Renal cortex interstitium (tissue), 11 donors: ENCODE results near the gene PTPRN2. TPM values are rescaled to one million over a fixed set of nuclear protein-coding genes. Genes with fewer than 3 reads are reported as not detected.

Experiments
- DNase-seq, 11 donors: peaks; one replicate each; pipeline ENCODE4 v3.0.0-alpha.2; 2013; ENCODE audit warnings: low read depth in 9 of 11, low spot score in 4 of 11; ENCODE audit errors: extremely low read depth in 1 of 11
- polyA plus RNA-seq, 3 donors: library from polyadenylated mRNA; unstranded; fragments of 120-200 nt; gene quantifications; one replicate each; pipeline ENCODE4 v1.2.1, GENCODE V29; 2013; ENCODE audit not compliant: insufficient read length in 3 of 3

Gene PTPRN2
- polyA plus RNA-seq, 3 donors, result 6.0 to 7.7 (median 7.2) TPM

DNA sequence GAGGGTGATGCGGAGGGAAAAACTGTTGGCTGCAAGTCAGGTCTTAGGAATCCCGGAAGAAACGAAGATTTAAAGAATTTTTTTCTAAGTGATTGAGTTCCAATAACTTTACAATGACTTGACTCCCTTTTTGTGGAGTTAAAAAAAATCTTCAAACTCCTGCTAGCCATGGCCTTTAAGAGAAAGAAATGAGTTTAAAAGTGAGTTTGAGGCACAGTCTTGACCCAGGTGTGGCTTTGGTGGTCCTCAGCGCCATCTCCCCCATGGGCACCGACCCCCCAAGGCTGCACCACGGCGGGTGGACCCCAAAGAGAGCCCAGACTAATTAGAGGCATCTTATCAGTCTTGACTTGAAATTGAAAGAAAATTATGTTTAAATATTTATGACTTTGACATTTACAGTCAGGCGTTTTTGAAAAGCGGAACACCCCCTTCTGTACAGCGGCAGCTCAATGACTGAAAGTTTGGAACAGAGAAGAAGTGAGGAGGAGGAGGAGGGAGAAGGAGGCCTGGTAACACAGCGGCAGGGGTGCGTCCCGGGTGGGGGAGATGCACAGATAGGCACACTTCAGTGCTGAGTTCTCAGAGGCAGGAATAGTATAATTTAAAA, 901.2 kb downstream of the PTPRN2 start:
- DNase-seq, result no peak

DNA sequence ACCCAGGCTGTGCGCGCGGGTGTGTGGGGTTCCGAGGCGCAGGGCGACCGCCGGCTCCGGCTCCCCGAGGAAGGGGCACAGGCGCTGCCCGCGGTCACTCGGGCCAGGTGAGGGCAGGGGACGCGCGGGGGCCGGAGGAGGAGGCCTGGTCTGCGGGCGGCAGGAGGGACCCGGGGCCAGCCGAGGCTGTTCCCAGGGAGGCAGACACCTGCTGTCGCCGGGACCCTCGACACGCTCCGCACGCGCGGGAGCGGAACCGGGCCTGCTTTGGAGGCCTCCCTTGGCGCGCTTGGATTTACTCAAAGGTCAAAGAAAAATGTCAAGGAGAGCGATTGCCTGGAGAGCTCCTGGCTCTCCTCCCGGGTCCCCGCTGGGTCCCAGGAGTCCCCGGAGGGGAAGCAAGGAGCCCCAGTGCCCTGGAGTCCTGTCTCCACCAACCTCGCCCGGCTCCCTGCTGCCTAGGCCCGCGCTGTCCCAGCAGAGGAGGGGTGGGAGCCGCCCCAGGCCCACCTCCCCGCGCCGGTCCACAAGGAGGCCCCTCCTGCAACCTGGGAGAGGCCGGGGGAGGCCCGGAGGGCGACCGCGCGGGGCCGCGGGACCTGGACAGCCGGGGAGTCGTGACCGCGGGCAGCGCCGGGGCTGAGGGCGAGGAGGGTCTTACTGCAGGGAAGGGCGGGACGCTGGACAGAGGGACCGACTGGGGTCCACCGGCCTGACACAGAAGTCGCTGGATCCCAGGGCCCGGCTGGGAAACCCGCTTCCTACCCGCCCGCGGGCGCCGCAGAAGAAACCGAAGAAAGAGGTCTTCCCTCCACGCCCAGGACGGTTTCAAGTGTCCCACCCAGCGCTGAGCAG, 902.0 kb downstream of the PTPRN2 start:
- DNase-seq, result no peak

GRCh38 chr7:157684909-157685429, 902.7 kb downstream of the PTPRN2 start:
- no peak for DNase-seq

DNA sequence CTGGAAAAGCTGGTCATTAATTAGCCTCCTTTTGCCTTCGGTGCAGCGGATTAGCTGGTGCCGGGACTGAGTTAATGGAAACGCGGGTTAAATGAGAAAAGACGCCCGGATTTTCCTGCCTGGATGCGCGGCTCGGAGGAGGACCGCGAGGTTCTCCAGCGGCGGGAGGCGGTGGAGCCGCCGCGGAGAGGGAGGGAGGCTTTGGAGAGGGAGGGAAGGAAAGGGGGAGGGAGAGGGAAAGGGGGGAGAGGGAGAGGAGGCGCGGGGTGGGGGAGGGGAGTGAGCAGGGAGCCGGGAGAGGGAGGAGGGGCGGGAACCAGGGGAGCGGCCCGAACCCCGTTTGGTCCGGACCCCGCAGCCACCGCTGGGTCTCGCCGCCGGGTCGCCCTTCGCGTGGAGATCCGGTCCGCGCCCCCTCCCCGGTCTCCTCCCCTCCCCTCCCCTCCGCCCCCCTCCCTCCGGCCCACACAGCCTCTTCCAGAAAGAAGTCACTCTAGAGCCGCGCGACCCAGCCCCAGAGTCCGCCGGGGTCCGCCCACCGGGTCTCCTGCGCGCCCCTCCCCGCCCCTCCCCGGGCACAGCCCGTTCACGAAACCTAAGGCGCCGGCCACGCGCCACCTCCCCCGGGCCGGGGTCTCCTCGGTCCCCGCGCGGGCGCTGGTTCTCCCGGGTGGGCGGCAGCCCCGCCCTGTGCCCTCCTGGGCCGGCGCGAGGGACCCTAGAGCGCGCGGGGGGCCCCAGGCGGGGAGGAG, 903.3 kb downstream of the PTPRN2 start:
- DNase-seq, result no peak

DNA sequence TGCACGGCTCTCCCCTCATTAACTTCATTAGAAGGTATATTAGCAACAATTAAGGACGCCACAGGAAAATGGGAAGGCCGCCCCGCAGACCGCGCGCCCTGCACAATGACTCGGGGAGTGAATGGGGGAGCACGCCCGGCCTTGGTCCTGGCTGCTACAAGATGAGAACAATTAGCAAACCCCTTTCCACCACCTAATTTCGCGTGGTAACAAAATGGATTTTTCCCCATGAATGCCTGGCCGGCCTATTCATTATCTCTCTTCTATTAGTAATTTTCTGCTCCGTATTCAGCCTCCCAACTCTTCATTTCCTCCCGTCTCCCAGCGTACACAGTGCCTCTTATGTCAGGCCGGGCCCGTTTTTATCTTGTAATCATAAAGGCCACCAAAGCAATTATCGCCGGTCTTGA, 903.9 kb downstream of the PTPRN2 start:
- DNase-seq, result no peak

DNA sequence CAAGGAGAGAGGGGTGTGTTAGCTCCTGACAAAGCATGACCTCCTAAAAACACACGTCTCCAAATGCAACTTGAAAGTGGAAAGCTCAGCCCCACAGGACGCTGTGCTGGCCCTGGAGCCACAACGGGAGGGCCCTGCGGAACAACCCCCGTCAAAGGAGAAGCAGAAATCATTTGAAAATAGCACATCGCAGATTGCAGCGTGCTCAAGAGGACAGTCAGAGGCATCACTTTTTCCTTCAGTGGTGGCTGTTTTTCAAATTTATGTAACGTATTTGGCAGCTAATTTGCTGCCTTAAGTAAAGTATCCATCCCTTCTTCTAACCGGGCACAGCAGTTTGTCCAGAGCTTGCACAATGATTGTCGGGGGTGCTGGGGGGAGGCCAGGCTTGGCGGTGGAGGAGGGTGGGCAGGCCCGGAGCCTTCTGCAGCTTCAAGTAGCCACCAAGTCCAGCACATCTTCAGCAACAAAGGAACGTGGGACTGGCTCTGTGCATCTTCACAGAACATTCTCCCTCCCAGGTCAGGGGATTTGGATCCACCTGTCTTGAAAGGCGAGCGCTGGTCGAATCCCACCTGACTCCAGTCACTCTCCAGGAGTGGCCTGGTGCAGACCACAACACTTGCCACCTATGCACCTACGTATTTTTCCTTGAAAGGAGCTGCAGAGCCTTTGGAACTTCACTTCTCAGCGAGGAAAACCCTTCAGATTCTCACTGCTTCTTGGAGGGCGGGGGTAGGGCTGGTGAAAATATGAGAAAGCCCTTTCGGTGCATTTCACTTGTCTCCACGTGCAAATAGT, 904.5 kb downstream of the PTPRN2 start:
- no peak for DNase-seq

DNA sequence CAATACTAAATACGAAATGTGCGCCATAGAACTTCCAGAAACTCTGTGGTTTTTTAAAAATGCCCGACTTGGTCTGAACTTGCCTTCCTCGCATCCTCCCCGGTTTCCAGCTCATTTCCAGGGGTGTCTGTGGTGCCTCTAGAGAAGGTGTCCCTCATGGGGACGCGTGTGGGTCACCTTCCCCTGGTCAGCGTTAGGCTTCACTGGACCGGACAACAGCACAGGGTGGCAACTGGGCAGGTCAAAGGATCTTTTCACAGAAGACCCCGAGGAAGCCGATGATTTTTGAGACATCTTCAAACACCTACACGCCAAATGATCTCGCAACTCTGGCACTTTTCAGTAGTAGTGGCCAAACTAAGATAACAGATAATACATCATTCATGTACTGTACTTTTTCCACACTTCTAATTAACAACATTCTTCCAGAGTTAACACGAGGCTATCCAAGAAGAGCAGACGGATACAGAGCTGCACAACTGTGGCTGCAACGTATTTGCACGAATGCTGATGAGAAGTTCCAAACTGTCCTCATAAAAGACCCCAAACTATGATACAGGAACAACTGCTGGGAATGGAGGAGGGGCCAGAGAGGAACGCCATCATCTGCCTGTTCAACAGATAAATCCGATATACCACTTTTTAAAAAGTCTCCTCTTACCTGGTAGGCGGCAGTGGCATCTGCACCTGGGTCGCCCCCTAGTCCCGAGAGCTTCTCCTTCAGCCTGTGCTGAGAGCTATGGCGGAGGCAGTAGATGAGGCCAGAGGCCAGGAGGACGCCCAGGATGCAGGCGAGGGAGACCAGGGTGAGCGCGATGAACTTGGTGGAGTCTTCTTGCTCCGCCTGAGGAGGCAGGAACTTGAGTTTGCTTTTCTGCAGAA, 905.3 kb downstream of the PTPRN2 start:
- no peak for DNase-seq

DNA sequence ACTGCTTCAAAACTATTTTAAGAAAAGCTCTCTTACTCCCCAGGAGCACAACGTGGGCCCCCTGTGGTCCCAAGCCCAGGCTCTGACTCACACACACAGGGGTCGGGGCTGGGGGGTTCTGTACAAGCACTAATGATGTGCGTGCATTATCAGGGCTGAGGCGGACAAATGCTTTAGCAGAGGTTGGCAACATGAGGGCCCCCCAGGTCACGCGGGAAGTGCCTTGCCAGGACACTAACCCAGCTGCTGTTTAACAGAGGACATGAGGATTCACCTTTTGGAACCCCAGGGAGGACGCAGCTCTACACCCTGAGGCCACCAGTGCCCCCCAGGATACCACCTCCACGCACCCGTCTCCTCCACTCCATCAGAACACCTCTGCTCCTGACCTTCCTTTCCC, 908.0 kb downstream of the PTPRN2 start:
- no peak for DNase-seq

DNA sequence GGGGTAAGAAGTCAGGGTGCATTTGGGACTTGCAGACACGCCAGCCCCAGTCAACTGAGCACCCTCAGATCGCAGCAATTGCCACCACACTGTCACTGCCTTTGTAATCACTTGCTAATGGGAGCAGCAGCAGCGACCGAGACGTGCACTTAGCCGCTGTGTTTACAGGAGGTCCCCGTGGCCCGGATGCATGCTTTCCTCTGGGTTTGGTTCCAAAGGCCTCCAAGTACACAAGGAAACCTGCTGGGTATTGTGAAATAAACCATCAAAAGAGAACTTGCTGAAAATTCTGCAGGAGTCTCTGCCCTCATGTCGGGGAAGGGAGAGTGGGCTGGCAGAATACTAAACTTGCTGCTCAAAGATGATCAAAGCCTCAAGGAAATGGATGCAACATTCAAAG, 909.1 kb downstream of the PTPRN2 start:
- no peak for DNase-seq

DNA sequence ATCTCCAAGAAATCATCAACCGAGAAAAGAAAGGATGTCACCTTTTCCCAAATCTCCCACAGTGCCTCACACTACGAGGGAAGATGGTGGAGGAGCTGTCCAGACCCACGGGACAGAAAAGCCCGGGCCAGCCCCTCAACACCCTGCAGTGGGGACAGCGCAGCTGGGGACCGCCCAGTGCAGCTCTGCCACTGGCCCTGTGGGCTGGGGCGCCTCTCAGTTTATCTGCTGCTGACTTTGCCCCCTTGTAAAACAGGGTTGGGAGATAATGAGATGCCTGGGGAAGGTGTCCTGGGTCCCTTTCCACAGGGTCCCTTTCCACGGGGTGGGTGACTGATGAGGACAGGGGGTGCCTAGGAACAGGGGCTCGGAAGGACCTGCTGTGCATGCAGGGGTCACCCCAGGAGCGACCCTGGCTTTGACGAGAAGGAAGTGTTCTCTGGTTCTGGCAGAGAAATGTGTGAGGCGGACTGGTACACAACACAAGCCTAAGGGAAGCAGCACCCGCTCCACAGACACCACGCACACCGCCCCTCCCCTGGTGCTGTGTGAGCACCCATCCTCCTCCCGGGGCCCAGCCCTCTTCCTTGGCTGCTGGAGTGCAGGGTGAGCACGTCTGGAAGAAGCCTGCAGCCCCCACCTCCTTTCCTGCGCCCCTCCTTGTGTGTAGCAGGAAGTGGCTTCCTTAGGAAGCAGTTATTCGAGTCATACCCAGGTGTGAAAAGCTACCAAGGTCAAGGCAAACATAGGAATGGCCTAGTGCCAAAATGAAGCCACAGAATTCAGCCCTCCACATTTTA, 911.0 kb downstream of the PTPRN2 start:
- no peak for DNase-seq

DNA sequence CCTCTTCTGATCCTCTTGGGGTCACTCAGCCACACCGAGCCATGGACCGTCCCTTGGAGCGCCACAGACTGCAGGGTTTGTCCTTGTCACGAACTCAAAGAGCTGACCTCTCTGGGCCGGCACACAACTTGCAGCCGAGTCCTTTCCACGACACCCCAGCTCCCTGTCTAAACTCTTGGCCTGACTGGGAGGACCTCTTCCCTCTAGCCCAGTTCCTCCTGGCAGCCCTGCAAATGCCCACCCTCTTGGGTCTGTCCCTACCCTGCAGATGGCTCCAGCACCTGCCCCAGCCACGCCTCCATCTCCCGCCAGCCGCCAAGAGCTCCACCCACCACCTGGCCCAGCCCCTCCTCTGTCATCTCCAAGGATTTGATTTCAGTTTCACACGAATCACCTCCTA, 911.6 kb downstream of the PTPRN2 start:
- no peak for DNase-seq

DNA sequence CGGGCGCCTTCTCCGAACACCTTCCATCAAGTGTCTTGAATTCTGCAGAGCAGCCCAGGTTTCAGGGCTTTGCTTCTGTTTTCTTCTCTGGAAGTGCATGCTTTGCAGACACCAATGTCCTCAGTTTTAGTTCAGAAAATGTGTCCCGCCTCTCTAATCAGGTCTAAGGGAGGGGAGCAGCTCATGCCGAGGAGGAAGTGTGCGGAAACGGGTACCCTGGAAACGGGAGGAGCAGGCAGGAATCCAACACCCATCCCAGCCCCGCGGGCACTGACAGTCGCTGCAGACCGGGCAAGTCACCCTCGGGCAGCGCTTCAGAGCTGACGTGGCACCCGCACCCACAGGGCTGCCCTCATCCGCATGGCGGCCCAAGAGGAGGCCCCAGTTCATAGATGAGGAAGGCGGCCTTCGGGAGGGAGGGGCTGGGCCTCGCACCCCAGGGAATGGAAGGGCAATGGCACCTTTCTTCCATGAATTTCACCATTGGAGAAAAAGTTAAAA, 912.1 kb downstream of the PTPRN2 start:
- DNase-seq, result no peak

DNA sequence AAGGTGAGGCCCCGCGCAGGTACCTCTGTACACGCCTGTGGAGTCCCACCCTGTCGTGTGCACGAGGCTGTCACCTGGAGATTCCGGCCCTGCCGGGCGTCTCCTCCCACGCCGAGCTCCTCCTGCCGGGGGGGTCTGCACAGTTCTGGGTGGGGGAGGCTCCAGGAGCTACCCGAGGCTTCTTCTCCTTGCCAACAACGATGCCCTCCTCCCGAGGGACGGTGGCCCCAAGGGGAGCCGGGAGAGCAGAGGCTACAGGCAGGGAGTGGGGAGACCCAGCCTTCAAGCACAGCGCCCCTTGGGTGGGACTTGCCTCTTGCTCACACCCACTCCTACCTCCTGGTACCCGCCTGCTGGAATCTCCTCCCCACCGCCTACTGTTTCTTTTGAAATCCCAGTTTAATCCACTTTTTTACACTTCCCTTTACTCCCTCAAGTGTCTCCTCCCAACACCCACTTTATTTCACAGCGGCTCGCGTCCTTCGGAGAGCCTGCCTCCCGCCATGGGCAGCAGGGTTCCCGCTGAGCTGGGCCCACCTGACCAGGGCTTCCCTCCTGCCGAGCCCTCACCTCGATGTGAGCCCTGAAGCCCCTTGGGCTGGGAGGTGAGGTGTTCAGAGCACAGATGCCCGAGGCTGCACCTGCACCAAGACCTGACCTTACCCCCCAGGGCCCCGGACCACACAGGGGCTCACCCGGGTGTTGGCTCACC, 912.8 kb downstream of the PTPRN2 start:
- DNase-seq, result no peak

GRCh38 chr7:157674027-157674714, 913.5 kb downstream of the PTPRN2 start:
- no peak for DNase-seq

- DNase-seq, result no peak
Measured at GRCh38 chr7:157673573-157673972, 914.0 kb downstream of the PTPRN2 start.
